SK-N-SH (cell line): ENCODE measurements around the gene DCDC2. TPM values are rescaled to one million over a fixed set of nuclear protein-coding genes. Genes with fewer than 3 reads are reported as not detected.

Source experiments
- CTCF ChIA-PET: fragments of 300-600, 350-600 bp; formaldehyde crosslinking; extraction: SDS; loops from one replicate; lab custom pipeline; 2021; lab: Yijun Ruan, JAX
- POLR2A ChIA-PET: fragments of 350-600 bp; sonication (Branson Sonifier 250); formaldehyde crosslinking; extraction: SDS; loops from one replicate; lab custom pipeline; 2020; ENCODE audit warnings: antibody characterized with exemption, inconsistent platforms; lab: Yijun Ruan, JAX
- DNase-seq: peaks from one replicate; pipeline ENCODE4 v3.0.0; 2012
- H2AFZ ChIP-seq: fragments of 200-600 bp; sonication (generic); 2 replicates; pipeline ENCODE4 v1.8.1; 2016; ENCODE audit warnings: antibody characterized with exemption, mild to moderate bottlenecking, low read depth
- H3F3A ChIP-seq: fragments of 200-600 bp; sonication (generic); replicated peaks from 2 replicates; pipeline ENCODE3; 2016; ENCODE audit warnings: antibody characterized with exemption, mild to moderate bottlenecking; ENCODE audit not compliant: insufficient read depth
- H3K27ac ChIP-seq, 2 experiments: fragments of 200-500 bp in 1 of 2; fragments of 200-600 bp in 1 of 2; sonication (Bioruptor generic) in 1 of 2; sonication (generic), shearing (Covaris generic) in 1 of 2; 2 replicates each; pipeline versions ENCODE4 v1.5.1 to v1.6.1; 2014 to 2016; ENCODE audit warnings: low read depth in 2 of 2, inconsistent platforms in 1 of 2, low read length in 1 of 2, mild to moderate bottlenecking in 1 of 2, mixed read lengths in 1 of 2
- H3K27me3 ChIP-seq: fragments of 200-600 bp; sonication (generic), shearing (Covaris generic); 2 replicates; pipeline ENCODE4 v1.6.1; 2016; ENCODE audit warnings: mixed run types; ENCODE audit not compliant: insufficient read depth
- H3K36me3 ChIP-seq, 2 experiments: fragments of 200-500 bp in 1 of 2; fragments of 200-600 bp in 1 of 2; sonication (Bioruptor generic) in 1 of 2; sonication (generic) in 1 of 2; replicated peaks in 1 of 2; 2 replicates each; pipeline versions ENCODE3 to v1.5.1; 2014 to 2016; ENCODE audit warnings: low read length in 1 of 2, mild to moderate bottlenecking in 1 of 2; ENCODE audit not compliant: insufficient read depth in 2 of 2, control insufficient read depth in 1 of 2
- H3K4me1 ChIP-seq, 2 experiments: fragments of 200-500 bp in 1 of 2; fragments of 200-600 bp in 1 of 2; sonication (Bioruptor generic) in 1 of 2; sonication (generic), shearing (Covaris generic) in 1 of 2; 2 replicates each; pipeline versions ENCODE4 v1.5.1 to v1.6.1; 2014 to 2016; ENCODE audit warnings: low read depth in 1 of 2, low read length in 1 of 2, mixed run types in 1 of 2; ENCODE audit not compliant: insufficient read depth in 2 of 2, control insufficient read depth in 1 of 2
- H3K4me2 ChIP-seq: fragments of 200-600 bp; sonication (generic), shearing (Covaris generic); 2 replicates; pipeline ENCODE4 v1.6.1; 2017; ENCODE audit warnings: mixed run types
- H3K4me3 ChIP-seq, 2 experiments: fragments of 200-500 bp in 1 of 2; fragments of 200-600 bp in 1 of 2; sonication (Bioruptor generic) in 1 of 2; sonication (generic), shearing (Covaris generic) in 1 of 2; 2 replicates each; pipeline versions ENCODE4 v1.5.1 to v1.8.1; 2014 to 2016; ENCODE audit warnings: low read depth in 2 of 2, inconsistent platforms in 1 of 2, low read length in 1 of 2, mild to moderate bottlenecking in 1 of 2, mixed read lengths in 1 of 2, moderate library complexity in 1 of 2
- H3K79me2 ChIP-seq: fragments of 200-600 bp; sonication (generic); 2 replicates; pipeline ENCODE4 v1.8.1; 2017; ENCODE audit warnings: mild to moderate bottlenecking; ENCODE audit not compliant: insufficient read depth
- H3K9ac ChIP-seq: fragments of 200-600 bp; sonication (generic); 2 replicates; pipeline ENCODE4 v1.6.1; 2017; ENCODE audit warnings: mixed run types
- H3K9me2 ChIP-seq: fragments of 200-600 bp; sonication (generic); 2 replicates; pipeline ENCODE4 v1.6.1; 2017; ENCODE audit warnings: mixed run types
- H3K9me3 ChIP-seq: fragments of 200-600 bp; sonication (generic); 2 replicates; pipeline ENCODE4 v1.6.1; 2017; ENCODE audit warnings: mixed run types, mild to moderate bottlenecking, moderate library complexity
- H4K20me1 ChIP-seq: fragments of 200-600 bp; sonication (generic); 2 replicates; pipeline ENCODE4 v1.6.1; 2017; ENCODE audit warnings: mild to moderate bottlenecking, mixed run types; ENCODE audit not compliant: insufficient read depth
- CHD2 ChIP-seq: fragments of 150-350 bp; IDR thresholded peaks from 2 replicates; pipeline ENCODE4 v1.6.1; 2018; ENCODE audit warnings: low read length; ENCODE audit not compliant: partially characterized antibody
- ELF1 ChIP-seq: IDR thresholded peaks from 2 replicates; pipeline ENCODE4 v1.4.0; 2012
- FOSL2 ChIP-seq: IDR thresholded peaks from 2 replicates; pipeline ENCODE4 v1.4.0; 2012; ENCODE audit warnings: low read depth, mild to moderate bottlenecking, moderate library complexity, borderline replicate concordance
- FOXM1 ChIP-seq: IDR thresholded peaks from 2 replicates; pipeline ENCODE4 v1.4.0; 2012; ENCODE audit warnings: low read depth, mild to moderate bottlenecking
- GABPA ChIP-seq: IDR thresholded peaks from 2 replicates; pipeline ENCODE4 v1.4.0; 2012; ENCODE audit warnings: low read depth, mild to moderate bottlenecking
- GATA2 ChIP-seq: sonication (generic); formaldehyde crosslinking; IDR thresholded peaks from 2 replicates; pipeline ENCODE4 v1.5.0; 2020; ENCODE audit warnings: mild to moderate bottlenecking, missing genetic modification reagents
- IRF3 ChIP-seq: fragments of 150-350 bp; IDR thresholded peaks from 2 replicates; pipeline ENCODE4 v1.6.1; 2016; ENCODE audit warnings: mild to moderate bottlenecking, low read depth, low read length
- MEF2A ChIP-seq: IDR thresholded peaks from 2 replicates; pipeline ENCODE4 v1.4.0; 2012; ENCODE audit warnings: low read depth, borderline replicate concordance
- MXI1 ChIP-seq: IDR thresholded peaks from 2 replicates; pipeline ENCODE4 v1.6.1; 2012; ENCODE audit warnings: mild to moderate bottlenecking, low read depth, low read length, improper control_type of control experiment
- NFIC ChIP-seq: IDR thresholded peaks from 2 replicates; pipeline ENCODE4 v1.4.0; 2012; ENCODE audit warnings: borderline replicate concordance
- NRF1 ChIP-seq: IDR thresholded peaks from 2 replicates; pipeline ENCODE4 v1.6.1; 2012; ENCODE audit warnings: low read depth, mild to moderate bottlenecking, low read length
- RAD21 ChIP-seq: IDR thresholded peaks from 2 replicates; pipeline ENCODE4 v1.6.1; 2012; ENCODE audit warnings: mild to moderate bottlenecking, low read length
- RXRA ChIP-seq: IDR thresholded peaks from 2 replicates; pipeline ENCODE4 v1.4.0; 2012; ENCODE audit warnings: low read depth, mild to moderate bottlenecking, borderline replicate concordance
- SIN3A ChIP-seq: IDR thresholded peaks from 2 replicates; pipeline ENCODE4 v1.6.1; 2012; ENCODE audit warnings: low read depth, mild to moderate bottlenecking, low read length, moderate library complexity, borderline replicate concordance
- SMC3 ChIP-seq: IDR thresholded peaks from 2 replicates; pipeline ENCODE4 v1.6.1; 2012; ENCODE audit warnings: low read depth, low read length, improper control_type of control experiment
- TCF12 ChIP-seq: IDR thresholded peaks from 2 replicates; pipeline ENCODE4 v1.4.0; 2012
- USF1 ChIP-seq: IDR thresholded peaks from 2 replicates; pipeline ENCODE4 v1.4.0; 2012; ENCODE audit warnings: low read depth, borderline replicate concordance
- YY1 ChIP-seq: IDR thresholded peaks from 2 replicates; pipeline ENCODE4 v1.4.0; 2012; ENCODE audit warnings: low read depth, mild to moderate bottlenecking
- WGBS: methylation state at CpG from one replicate; pipeline ENCODE4 v1.1.6; 2017; ENCODE audit warnings: low lambda C conversion rate; 5-methylcytosine and 5-hydroxymethylcytosine counted together
- polyA plus RNA-seq, 3 experiments: library from polyadenylated mRNA; depleted of rRNA; stranded (reverse); fragments of >200 nt; gene quantifications; 2 replicates each; pipeline ENCODE4 v1.2.3, GENCODE V29; 2012
- TF ChIP-seq, protein P1 (sequence below): IDR thresholded peaks from 2 replicates; pipeline ENCODE4 v1.6.1; 2012; ENCODE audit warnings: mild to moderate bottlenecking, low read depth, low read length, moderate library complexity
- TF ChIP-seq, protein P2 (sequence below): fragments of 150-350 bp; IDR thresholded peaks from 2 replicates; pipeline ENCODE4 v1.6.1; 2017; ENCODE audit warnings: antibody characterized with exemption, low read length, low read depth, borderline replicate concordance

Gene DCDC2
- polyA plus RNA-seq, 1 of the 3 experiments (the other 2 are of a cell fraction), result not detected

DNA sequence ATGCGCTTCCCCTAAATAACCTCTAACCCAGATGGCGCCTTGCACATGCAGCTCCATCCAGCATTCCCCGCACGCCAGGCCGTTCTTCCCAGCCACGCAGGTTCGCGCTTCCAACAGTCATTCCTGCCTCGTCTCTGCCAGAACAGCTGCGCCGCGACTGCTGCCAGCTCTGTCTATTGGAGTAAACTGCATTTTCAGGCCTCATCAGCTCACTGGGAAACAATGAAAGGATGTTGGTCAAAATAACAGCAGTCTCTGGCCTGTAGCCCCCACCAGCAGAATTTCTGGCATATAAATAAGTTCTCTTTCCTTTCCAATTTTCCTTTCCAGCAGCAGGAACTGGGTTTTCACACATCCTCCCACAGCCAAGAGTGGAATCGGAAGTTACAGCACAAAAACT is 217.3 kb downstream of the DCDC2 start:
- no peak overlapping the region for H3K4me2 ChIP-seq
- TF ChIP-seq YY1 (no peak), RXRA (no peak), MXI1 (no peak), TCF12 (no peak), IRF3 (no peak), SMC3 (no peak), FOSL2 (no peak)
- TF ChIP-seq, all 33 proteins: peak for 0
- no peak overlapping the region for H3K4me3 ChIP-seq
- no peaks in the 10 kb centered on the region for H3K9me3 ChIP-seq
- H3K27me3 ChIP-seq, result no peaks in the 10 kb centered on the region
- no peaks in the 10 kb centered on the region for H3K4me1 ChIP-seq
- DNase-seq, result no peak
- no peaks in the 10 kb centered on the region for H3K9me2 ChIP-seq
- no peak overlapping the region for H3K9ac ChIP-seq
- no peak overlapping the region for H2AFZ ChIP-seq
- no peaks in the 10 kb centered on the region for H3K36me3 ChIP-seq
- CTCF ChIA-PET, result no interaction called here
- no peaks in the 10 kb centered on the region for H3K79me2 ChIP-seq
- H4K20me1 ChIP-seq, result no peaks in the 10 kb centered on the region
- no peaks in the 10 kb centered on the region for H3F3A ChIP-seq
- POLR2A ChIA-PET, result no interaction called here
- H3K27ac ChIP-seq, result no peak overlapping the region
- WGBS, result 83% methylated on average over 12 of the region's 13 CpGs

DNA sequence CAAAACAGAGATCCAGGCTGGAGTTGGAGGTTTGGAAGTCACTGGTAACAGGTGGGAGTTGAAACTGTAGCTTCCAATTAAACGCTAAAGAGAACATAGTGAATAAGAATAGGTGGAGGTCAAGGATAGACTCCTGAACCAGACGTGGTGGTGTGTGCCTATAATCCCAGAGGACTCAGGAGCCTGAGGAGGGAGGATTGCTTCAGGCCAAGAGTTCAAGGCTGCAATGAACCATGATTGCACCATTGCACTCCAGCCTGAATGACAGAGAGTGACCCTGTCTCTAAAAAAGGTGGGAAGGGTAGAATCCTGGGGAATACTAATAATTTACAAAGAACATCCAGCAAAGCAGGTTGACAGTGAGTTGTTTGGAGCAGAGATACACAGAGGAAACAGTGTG is 218.2 kb downstream of the DCDC2 start:
- Histone ChIP-seq H3K4me2 (no peak overlapping the region), H4K20me1 (no peaks in the 10 kb centered on the region), H3K27ac (no peak overlapping the region), H3K4me1 (no peaks in the 10 kb centered on the region), H3K79me2 (no peaks in the 10 kb centered on the region), H3K9me2 (no peaks in the 10 kb centered on the region), H3F3A (no peaks in the 10 kb centered on the region), H3K9me3 (no peaks in the 10 kb centered on the region)
- no peak for DNase-seq
- POLR2A ChIA-PET, result no interaction called here
- WGBS, result 34% methylated on average over 2 of the region's 2 CpGs
- CTCF ChIA-PET, result no interaction called here
- TF ChIP-seq, protein P1, sequence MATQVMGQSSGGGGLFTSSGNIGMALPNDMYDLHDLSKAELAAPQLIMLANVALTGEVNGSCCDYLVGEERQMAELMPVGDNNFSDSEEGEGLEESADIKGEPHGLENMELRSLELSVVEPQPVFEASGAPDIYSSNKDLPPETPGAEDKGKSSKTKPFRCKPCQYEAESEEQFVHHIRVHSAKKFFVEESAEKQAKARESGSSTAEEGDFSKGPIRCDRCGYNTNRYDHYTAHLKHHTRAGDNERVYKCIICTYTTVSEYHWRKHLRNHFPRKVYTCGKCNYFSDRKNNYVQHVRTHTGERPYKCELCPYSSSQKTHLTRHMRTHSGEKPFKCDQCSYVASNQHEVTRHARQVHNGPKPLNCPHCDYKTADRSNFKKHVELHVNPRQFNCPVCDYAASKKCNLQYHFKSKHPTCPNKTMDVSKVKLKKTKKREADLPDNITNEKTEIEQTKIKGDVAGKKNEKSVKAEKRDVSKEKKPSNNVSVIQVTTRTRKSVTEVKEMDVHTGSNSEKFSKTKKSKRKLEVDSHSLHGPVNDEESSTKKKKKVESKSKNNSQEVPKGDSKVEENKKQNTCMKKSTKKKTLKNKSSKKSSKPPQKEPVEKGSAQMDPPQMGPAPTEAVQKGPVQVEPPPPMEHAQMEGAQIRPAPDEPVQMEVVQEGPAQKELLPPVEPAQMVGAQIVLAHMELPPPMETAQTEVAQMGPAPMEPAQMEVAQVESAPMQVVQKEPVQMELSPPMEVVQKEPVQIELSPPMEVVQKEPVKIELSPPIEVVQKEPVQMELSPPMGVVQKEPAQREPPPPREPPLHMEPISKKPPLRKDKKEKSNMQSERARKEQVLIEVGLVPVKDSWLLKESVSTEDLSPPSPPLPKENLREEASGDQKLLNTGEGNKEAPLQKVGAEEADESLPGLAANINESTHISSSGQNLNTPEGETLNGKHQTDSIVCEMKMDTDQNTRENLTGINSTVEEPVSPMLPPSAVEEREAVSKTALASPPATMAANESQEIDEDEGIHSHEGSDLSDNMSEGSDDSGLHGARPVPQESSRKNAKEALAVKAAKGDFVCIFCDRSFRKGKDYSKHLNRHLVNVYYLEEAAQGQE, result no peak
- TF ChIP-seq ELF1, result no peak
- TF ChIP-seq SIN3A, result no peak
- no peak for TF ChIP-seq RAD21
- no peak for TF ChIP-seq FOSL2
- TF ChIP-seq USF1, result no peak
- TF ChIP-seq FOXM1, result no peak
- no peak for TF ChIP-seq GABPA
- TF ChIP-seq SMC3, result no peak
- TF ChIP-seq MXI1, result no peak
- no peak for TF ChIP-seq CHD2
- TF ChIP-seq NRF1, result no peak
- no peak for TF ChIP-seq GATA2 (CRISPR knock-in tag)
- TF ChIP-seq, protein P2, sequence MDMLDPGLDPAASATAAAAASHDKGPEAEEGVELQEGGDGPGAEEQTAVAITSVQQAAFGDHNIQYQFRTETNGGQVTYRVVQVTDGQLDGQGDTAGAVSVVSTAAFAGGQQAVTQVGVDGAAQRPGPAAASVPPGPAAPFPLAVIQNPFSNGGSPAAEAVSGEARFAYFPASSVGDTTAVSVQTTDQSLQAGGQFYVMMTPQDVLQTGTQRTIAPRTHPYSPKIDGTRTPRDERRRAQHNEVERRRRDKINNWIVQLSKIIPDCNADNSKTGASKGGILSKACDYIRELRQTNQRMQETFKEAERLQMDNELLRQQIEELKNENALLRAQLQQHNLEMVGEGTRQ, result no peak
- TF ChIP-seq MEF2A, result no peak
- no peak for TF ChIP-seq NFIC
- TF ChIP-seq, all 33 proteins: peak for 0
- no peaks in the 10 kb centered on the region for H3K36me3 ChIP-seq
- no peak overlapping the region for H3K4me3 ChIP-seq
- no peak overlapping the region for H2AFZ ChIP-seq
- H3K9ac ChIP-seq, result no peak overlapping the region
- no peaks in the 10 kb centered on the region for H3K27me3 ChIP-seq
